Activated gamma-delta T cell (primary cell): Measurements from ENCODE around the gene SHROOM1.
"Not testable (repeated sequence)": the region's sequence is repeated elsewhere in the genome, so short reads cannot be mapped to it uniquely, and the experiment has no call there.

ENCODE experiments used
- DNase-seq: peaks from one replicate; lab custom pipeline; 2025; lab: John Stamatoyannopoulos, UW

The SHROOM1 gene

DNA sequence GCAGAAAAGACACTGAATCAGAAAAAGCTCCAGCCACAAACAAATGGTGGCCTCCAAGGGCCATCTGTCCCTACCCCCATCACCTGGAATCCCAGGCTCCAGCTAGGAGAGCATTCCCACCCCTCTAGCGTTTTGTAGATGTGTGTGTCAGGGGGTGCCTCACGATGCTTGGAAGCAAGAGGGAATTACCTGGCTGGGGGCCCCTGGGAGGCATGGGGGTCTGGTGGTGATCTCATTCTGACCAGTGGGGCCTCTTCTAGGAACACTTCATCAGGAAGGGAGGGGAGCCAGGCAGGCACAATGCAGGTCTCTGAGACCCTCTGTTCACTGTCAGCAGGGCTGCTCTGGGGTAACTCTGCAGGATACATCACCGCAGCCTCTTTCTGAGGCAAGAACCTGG is 6.0 kb downstream of the SHROOM1 start:
- DNase-seq, result no peak

DNA sequence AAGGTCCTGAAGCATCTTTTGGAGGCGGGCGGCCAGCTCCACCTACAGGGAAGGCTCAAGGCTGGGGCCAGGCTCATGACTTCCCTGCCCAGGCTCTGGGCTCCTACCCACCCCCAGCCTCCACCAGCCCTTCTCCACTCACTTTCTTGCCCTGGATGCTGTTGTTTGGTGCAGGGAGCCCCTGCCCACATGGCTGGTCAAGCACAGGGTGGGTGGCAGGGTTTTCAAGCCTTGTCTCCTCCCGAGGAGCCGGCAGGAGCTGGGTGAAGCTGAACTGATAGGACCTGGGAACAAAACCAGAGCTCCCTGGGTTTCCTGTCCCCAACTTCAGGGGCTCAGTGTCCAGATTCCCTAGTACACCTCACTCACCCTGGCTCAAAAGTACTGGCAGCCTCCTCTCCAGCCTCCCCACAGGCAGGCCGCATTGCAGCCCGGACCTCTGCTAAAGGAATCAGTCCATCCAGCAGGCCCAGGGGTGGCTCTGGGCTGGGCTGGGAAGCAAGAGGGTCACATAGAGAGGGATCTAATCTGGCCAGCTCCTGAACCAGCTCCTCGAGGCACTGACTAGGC is 6.9 kb downstream of the SHROOM1 start:
- DNase-seq, result no peak

DNA sequence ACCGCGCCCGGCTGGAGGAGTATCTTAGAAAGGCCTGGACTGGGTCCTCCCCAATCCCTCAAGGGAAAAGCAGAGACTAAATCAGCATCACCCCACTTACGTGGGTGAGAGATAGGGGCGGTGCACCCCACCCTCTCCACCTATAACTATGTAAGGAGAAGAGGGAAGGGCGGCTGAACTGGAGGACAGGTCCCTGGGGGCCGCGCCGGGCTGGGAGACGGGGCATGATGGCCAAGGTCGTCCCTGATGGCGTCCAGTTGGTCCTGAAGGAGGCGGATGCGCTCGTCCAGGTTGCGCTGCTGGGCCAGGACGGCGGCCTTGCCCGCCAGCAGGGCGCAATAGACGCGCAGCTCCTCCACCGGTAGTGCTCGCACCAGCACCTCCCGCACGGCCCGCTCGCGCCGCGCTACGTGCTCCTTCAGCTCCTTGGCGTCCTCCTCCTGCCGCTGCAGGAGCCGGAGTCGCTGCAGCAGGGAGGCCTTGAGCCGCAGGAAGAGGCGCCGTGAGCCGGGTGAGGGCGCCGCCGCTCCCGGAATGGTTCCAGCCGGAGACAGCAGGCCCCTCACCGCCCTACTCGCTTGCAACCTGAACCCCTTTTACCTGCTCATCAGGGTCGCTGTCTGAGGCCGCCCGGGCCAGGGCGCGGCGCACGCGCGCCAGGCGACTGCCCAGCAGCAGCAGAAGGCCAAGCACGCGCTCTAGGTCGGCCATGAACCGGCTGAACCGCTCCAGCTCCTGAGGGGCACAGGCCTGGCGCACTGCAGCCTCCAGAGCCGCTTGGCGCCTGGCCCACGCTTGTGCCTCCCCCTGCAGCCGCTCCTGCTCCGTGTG is 7.6 kb downstream of the SHROOM1 start:
- DNase-seq, result no peak

DNA sequence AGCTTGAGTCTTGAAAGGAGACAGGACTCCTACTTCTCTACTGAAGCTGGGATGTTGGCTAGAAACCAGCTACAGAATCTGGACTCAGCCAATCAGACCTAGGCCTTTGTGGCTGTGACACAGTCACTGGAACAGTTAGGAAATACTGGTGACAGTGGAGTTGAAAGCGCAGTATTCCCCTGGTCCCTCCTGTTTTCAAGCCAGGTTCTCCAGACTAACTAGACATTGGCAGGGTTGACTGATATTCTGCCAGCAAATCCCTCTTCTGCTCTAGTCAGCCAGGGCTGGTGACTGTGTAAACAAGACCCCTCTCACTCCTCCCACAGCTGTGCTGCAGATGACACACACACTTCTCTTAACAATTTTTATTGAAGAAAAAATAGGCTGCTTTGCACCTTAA is 8.7 kb downstream of the SHROOM1 start:
- no peak for DNase-seq

DNA sequence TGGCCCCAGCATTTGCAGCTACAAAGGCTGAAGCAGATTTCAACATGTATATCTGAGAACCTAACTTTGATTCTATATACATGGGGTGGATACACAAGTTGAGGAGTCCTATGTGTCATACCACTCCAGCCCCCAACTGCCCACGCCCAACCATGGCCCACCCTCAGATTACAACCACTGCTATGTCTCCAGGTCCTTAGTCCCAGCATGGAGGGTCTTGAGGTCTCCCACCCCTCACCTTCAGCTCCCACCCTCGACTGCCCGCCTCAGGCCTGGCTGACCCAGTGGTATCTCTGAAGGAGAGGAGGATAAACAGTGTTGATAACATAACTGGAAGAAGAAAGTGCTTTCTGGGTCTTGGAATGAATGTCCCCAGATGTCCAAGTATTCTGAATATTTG is 9.1 kb downstream of the SHROOM1 start:
- DNase-seq, result no peak

DNA sequence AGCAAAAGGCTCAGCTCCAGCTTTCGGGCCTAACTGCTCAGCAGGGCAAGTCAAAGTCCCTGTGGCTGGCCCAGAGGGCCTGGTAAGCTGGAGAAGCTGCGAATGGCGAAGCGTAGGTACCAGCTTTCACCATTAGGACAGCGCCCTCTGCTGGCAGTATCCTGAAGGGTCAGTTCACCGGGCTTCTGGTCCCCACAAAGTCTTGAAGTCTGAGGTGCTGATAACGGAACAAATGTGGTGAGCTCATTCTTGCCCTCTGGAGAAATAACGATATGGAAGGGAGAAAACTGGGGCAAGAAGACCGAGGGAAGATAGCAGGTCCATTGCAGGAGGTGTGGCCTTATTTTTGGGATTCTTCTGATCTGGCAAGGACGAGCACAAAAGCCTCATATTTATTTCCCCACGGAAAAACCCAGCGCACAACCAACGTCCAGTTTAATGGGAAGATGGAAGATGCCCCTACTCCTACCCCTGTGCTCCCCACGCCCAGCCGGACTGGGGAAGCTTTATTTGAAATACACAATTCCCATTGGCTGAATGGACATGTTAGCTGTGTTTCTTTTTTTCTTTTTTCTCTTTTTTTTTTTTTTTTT is 10.2 kb downstream of the SHROOM1 start:
- DNase-seq, result no peak

DNA sequence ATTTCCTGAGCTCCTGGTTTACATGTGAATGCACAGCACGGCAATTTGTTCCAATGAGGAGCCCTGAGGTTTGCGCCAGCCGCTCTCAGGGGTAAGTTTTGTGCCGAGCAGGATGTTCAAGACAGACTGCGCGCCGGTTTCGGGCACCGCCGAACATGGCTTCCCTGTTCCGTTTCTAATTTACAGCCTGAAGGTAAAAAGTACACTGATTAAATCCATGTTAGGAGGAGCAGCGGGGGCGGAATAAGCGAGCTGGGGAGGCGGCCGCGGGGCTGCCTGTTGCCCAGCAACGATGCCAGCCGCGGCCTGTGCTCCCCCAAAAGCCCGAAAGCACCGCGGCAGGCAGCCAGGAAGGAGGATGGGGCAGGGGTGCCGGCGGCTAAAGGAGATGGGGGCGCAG is 11.0 kb downstream of the SHROOM1 start:
- DNase-seq, result no peak

DNA sequence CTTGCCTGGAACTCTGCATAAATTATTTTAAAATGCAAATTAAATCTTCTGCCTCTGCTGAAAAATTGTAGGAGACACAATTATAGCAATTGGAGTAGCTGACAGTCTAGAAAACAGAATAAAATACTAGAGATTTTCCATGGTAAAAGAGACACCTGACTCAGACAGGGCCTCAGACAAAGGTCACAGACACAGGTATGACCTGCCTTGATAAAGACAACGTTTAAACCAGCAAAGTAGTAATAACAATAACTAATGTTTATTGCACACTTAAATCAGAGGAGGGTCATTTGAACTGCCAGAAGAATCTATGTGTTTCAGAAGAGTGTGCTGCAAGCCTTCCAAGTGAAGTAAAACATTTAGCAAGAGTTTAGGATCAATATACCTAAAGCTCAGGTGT is 13.4 kb downstream of the SHROOM1 start:
- DNase-seq, result no peak

DNA sequence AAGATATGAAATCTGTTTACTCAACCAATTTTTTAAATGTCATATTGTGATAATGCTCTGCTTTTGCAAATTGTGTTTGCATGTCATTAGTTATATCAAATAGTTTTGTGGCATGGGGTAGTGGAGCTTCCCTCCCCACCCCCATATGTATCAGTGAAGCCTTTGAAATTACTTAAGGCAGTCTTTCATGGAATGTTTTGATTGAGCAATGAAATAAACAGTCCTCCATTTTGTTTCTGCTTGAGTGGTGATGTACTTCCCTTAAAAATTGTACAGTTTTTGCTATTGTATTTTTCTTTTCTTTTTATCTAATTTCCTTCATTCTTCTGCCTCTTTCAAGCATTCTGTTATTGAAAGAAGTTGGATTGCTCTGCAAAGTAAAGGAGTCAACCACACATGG is 13.9 kb downstream of the SHROOM1 start:
- no peak for DNase-seq

DNA sequence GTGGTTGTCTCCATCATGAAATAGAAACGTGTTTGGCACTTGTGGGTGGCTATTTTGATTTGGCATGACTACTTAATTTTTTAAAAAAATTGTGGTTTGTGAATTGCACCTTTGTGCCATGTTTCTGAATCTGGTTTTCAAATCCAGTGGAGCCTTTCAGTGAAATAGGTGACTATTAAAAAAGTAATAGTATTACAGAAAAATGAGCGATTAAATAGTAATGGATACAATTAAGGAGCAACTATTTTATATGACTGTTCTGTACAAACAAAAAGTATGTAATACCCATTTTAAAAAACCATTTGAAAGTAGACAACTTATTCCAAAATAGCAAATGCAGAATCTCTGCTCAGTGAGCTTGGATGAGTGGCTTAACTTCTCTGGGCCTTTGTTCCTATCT is 14.4 kb downstream of the SHROOM1 start:
- no peak for DNase-seq

DNA sequence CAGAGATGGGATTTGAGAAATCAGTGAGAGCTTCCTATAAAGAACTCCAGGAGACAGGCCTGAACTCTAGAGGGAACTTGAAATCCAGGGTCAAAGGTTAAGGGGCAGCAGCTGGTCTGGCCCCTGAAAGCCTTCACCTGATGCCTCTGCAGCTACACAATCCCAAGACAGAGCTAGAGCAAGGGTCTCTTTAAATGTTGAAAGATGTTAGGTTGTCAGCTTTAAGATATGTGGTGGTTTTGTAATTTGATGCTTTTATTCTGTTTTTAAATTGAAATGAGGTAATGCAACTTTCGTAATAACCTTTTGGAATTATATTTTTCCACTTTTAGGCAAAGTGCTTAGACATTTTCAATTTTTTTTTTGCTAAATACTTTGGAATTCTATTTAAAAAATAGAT is 15.0 kb downstream of the SHROOM1 start:
- DNase-seq, result no peak

DNA sequence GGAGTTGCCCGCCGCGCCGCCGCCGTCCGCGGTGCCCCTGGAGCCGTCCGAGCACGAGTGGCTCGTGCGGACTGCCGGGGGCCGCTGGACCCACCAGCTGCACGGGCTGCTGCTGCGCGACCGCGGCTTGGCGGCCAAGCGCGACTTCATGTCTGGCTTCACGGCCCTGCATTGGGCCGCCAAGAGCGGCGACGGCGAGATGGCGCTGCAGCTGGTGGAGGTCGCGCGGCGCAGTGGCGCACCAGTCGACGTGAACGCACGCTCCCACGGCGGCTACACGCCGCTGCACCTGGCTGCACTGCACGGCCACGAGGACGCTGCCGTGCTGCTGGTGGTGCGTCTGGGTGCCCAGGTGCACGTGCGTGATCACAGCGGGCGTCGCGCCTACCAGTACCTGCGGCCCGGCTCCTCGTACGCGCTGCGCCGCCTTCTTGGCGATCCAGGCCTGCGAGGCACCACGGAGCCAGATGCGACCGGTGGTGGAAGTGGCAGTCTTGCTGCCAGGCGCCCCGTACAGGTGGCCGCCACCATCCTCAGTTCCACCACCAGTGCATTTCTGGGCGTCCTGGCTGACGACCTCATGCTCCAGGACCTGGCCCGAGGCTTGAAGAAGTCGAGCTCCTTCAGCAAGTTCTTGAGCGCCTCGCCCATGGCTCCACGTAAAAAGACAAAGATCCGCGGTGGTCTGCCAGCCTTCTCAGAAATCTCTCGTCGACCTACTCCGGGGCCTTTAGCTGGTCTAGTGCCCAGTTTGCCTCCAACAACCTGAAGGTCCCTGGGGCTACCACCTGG is 15.7 kb downstream of the SHROOM1 start:
- DNase-seq, result no peak

DNA sequence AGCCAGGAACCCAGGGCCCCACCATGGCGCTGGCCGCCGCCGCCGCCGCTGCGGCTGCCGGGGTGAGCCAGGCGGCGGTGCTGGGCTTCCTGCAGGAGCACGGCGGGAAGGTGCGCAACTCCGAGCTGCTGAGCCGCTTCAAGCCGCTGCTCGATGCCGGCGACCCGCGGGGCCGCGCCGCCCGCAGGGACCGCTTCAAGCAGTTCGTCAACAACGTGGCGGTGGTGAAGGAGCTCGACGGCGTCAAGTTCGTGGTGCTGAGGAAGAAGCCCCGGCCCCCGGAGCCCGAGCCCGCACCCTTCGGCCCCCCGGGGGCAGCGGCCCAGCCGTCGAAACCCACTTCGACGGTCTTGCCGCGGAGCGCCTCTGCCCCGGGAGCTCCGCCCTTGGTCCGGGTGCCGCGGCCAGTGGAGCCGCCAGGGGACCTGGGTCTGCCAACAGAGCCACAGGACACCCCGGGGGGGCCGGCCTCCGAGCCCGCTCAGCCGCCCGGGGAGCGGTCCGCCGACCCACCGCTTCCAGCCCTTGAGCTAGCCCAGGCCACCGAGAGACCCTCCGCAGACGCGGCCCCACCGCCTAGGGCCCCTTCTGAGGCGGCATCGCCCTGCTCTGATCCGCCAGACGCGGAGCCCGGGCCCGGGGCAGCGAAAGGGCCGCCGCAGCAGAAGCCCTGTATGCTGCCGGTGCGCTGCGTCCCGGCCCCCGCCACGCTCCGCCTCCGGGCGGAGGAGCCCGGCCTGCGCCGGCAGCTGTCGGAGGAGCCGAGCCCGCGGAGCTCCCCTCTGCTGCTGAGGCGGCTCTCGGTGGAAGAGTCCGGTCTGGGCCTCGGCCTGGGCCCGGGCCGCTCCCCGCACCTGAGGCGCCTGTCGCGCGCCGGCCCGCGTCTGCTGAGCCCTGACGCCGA is 16.6 kb downstream of the SHROOM1 start:
- no peak for DNase-seq

DNA sequence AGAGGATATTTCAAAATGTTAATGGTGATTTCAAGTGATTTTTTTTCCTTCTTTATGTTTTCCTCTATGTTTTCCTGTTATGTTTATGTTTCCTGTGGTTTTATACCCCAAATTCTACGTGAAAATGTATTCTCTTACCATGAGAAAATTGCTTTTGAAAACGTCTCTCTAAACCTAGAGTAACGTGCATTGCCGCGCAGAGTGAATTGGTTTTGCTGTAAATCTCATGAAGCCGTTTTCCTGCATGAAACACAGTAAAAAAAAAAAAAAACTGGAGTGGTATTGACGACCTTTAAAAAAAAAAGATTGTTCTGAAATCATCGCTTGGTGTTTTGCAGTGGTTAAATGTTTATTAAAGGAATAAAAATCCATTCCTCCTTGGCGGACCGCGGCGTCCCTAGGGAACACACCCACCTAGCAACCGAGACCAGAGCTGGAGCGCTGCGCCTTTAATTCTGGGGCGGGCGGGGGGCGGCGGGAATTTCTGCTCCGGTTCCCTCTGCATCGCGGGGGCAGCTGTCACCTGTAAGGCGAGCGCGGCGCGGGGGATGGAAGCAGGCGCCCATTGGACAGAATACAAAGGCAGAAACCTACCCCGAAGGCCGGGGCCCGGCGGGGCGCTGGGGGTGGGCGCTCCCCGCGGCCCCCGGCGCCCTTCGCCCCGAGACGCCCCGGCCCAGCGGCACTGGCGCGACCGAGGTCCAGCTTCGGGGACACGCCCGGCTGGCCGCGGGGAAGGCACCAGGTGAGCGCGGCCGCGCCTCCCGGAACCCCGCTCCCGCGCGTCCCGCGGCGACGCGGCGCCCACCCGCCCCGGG is 17.5 kb downstream of the SHROOM1 start, which contains the start of gene SOWAHA:
TSS of gene SOWAHA (plus strand) at position 522 of the 818 bp plus-strand sequence. CDS start 320 bp downstream, outside the sequence.
- no peak for DNase-seq

DNA sequence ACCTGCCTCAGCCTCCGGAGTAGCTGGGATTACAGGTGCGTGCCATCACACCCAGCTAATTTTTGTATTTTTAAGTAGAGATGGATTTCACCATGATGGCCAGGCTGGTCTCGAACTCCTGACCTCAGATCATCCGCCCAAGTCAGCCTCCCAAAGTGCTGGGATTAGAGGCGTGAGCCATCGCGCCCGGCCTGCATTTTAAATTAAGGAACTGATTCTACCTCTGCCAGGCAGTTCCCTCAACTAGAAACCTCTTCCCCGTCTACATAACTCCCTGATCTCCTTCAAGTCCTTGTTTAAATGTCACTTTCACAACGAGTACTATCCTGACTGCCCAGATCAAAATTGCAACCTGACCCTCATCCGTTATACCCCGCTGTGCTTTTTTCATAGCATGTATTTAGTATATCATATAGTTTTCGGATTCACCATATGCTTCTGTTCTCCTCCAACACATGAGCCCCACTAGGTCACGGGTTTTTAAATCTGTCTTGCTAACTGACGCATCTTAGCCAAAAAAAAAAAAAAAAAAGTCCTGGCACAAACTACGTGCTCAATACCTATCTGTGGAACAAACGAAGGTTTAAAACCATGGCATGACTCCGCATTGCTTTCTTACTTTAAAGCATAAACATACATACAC is 18.2 kb downstream of the SHROOM1 start:
- no peak for DNase-seq

DNA sequence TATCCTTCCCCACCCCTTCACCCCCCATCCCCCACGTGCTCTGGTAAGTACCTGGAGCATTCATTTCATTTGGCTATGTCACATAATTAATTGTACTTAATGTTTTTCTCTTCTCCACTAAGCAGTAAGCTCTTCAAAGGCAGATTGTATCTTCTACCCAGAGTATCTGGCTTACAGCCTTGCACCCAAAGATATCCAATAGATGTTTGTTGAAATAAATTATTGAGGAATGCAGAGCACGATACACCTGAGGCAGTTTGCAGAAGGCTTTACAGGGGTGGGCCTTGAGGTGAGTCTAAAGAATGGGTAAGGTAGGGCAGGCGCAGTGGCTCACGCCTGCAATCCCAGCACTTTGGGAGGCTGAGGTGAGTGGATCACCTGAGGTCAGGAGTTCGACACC is 19.8 kb downstream of the SHROOM1 start:
- no peak for DNase-seq

DNA sequence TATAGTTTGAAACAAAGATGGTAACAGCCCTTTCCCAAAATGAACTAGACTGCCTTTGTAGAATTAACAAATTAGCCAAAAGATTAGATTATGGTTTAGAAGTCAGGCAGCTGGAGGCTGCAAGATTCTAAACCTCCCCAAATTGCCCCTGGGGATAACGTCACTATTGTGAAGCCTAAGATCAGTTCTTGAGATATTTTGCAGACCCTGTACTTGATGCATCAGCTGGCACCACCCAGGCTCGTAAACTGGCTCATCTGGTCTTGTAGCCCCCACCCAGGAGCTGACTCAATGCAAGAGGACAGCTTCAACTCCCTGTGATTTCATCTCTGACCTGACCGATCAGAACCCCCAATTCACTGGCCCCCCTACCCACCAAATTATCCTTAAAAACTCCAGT is 21.6 kb downstream of the SHROOM1 start:
- no peak for DNase-seq

DNA sequence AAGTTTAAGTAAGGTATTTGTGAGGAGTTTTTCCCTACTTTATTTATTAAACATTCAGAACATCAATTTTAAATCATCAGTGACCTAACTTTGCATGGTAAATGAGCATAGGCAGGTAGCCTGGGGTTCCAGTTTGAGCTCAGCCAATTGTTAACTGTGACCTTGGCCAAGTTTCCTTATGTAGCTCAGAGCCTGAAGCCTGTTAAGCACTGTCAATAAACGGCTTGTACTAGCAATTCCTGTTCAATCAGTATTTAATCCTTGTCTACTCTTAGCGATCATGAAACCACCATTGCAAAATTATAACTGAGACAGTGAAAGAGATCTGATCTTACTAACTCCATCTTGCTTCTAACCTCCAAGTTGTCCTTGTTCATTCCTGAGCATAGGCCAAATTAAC is 22.0 kb downstream of the SHROOM1 start:
- no peak for DNase-seq

DNA sequence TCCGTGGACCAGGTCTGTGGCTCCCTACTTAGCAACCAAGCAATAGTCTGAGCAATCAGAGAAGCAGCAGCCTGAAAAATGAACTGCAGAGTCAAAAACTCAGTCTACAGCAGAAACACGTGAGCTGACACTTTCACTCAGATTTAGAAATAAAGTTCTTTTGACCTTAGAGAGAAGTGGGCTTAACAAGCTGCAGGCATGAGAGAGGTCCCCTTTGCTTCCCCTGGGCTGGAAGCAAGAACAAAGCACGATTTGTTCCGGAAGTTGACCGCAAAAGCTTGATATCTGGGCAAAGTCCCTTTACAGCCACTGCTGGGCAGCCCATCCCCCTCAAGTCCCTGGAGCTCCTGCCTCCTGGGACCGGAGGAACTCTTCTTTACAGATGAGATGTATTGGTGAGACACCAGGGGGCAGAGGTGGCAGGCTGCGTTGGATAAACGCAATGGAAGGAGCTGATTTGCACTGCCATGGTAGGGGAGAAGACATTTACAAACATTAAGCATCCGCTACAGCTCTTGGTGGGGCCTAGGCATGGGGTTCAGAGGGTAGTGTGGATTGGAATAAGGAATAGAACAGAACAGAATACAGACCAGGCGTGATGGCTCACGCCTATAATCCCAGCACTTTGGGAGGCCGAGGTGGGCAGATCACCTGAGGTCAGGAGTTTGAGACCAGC is 23.1 kb downstream of the SHROOM1 start:
- no peak for DNase-seq

DNA sequence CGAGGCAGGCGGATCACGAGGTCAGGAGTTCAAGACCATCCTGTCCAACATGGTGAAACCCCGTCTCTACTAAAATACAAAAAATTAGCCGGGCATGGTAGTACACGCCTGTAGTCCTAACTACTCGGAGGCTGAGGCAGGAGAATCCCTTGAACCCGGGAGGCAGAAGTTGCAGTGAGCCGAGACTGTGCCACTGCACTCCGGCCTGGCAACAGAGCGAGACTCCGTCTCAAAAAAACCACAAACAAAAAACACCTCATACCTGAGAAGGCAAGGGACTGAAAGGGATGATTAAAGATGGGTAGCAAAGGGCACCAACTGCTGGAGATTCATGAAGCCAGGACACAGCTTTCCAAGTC is 23.7 kb downstream of the SHROOM1 start:
- not testable (repeated sequence) for DNase-seq
